T-cell (primary cell): ENCODE measurements around the gene SFTA2. TPM values are rescaled to one million over a fixed set of nuclear protein-coding genes. Genes with fewer than 3 reads are reported as not detected.

Experiments used
- ATAC-seq, 4 experiments: fragments of 200-7000 bp in 3 of 4; fragments of 150-1000 bp in 1 of 4; cut with Tn5 transposase; replicated peaks in 1 of 4; 1 replicate in 3 of 4; 2 replicates in 1 of 4; pipeline ENCODE4 v1.10.0; 2021; ENCODE audit warnings: moderate library complexity in 3 of 4, mild to moderate bottlenecking in 2 of 4, moderate number of reproducible peaks in 1 of 4
- CTCF ChIA-PET, 2 donors: fragments of 300-600 bp; sonication (Branson Sonifier 250); formaldehyde crosslinking; loops; one replicate each; lab custom pipeline; 2022; ENCODE audit warnings: antibody characterized with exemption in 2 of 2; lab: Charles Lee
- POLR2A ChIA-PET, 2 donors: fragments of 300-600 bp; sonication (Branson Sonifier 250); formaldehyde crosslinking; loops; one replicate each; lab custom pipeline; 2022; ENCODE audit warnings: antibody characterized with exemption in 2 of 2; lab: Charles Lee
- DNase-seq, 35 experiments: peaks; one replicate each; pipeline versions ENCODE4 v3.0.0 to v3.0.0-alpha.2; 2013 to 2023
- H3K27ac ChIP-seq: one replicate; pipeline ENCODE4 v1.5.1; 2013; ENCODE audit warnings: low read length
- H3K27me3 ChIP-seq, 2 experiments: replicated peaks in 1 of 2; 1 replicate in 1 of 2; 2 replicates in 1 of 2; pipeline versions ENCODE4 v1.6.1 to v1.7.0; 2013; ENCODE audit warnings: low read length in 1 of 2, mixed read lengths in 1 of 2; ENCODE audit not compliant: control insufficient read depth in 2 of 2, insufficient read depth in 2 of 2; ENCODE audit errors: extremely low read depth in 1 of 2
- H3K36me3 ChIP-seq, 2 donors: 1 replicate in 1 of 2; 2 replicates in 1 of 2; pipeline versions ENCODE4 v1.6.1 to v1.7.0; 2013; ENCODE audit warnings: low read length in 1 of 2; ENCODE audit not compliant: control insufficient read depth in 2 of 2, insufficient read depth in 1 of 2; ENCODE audit errors: extremely low read depth in 1 of 2
- H3K4me1 ChIP-seq, 2 experiments: 1 replicate in 1 of 2; 2 replicates in 1 of 2; pipeline versions ENCODE4 v1.6.1 to v1.7.0; 2013; ENCODE audit warnings: low read length in 2 of 2, mixed read lengths in 1 of 2; ENCODE audit not compliant: insufficient read depth in 2 of 2, control insufficient read depth in 1 of 2; ENCODE audit errors: extremely low read depth in 1 of 2
- H3K4me3 ChIP-seq, 2 donors: 1 replicate in 1 of 2; 2 replicates in 1 of 2; pipeline versions ENCODE4 v1.5.1 to v1.7.0; 2013; ENCODE audit warnings: mild to moderate bottlenecking in 2 of 2, low read length in 1 of 2, moderate library complexity in 1 of 2; ENCODE audit not compliant: control insufficient read depth in 1 of 2; ENCODE audit errors: extremely low read depth in 1 of 2
- H3K9me3 ChIP-seq: 2 replicates; pipeline ENCODE4 v1.7.0; 2013
- H3K27ac Mint-ChIP-seq, 2 donors: one replicate each; pipeline ENCODE4 v1.8.0; 2020 to 2021; ENCODE audit warnings: mild to moderate bottlenecking in 2 of 2, mixed read lengths in 2 of 2
- H3K27me3 Mint-ChIP-seq, 2 donors: one replicate each; pipeline ENCODE4 v1.8.0; 2021 to 2022; ENCODE audit warnings: mixed read lengths in 2 of 2
- H3K36me3 Mint-ChIP-seq: one replicate; pipeline ENCODE4 v1.8.0; 2021; ENCODE audit warnings: mixed read lengths
- H3K4me1 Mint-ChIP-seq, 3 donors: one replicate each; pipeline ENCODE4 v1.8.0; 2020 to 2022; ENCODE audit warnings: mixed read lengths in 3 of 3, mild to moderate bottlenecking in 1 of 3
- H3K4me3 Mint-ChIP-seq, 3 donors: one replicate each; pipeline ENCODE4 v1.8.0; 2020 to 2022; ENCODE audit warnings: mild to moderate bottlenecking in 3 of 3, mixed read lengths in 3 of 3, moderate library complexity in 3 of 3
- H3K9me3 Mint-ChIP-seq, 3 donors: one replicate each; pipeline ENCODE4 v1.8.0; 2020 to 2022; ENCODE audit warnings: mixed read lengths in 3 of 3
- WGBS: methylation state at CpG from one replicate; pipeline ENCODE4 v1.1.5; 2013; ENCODE audit warnings: missing lambda C conversion rate; ENCODE audit not compliant: insufficient coverage; 5-methylcytosine and 5-hydroxymethylcytosine counted together
- total RNA-seq, 35 experiments: library from RNA in 6 of 35; stranded (reverse) in 6 of 35; fragments of 120-200 nt in 1 of 35; gene quantifications; one replicate each; pipeline versions ENCODE4 v1.2.1 to v1.2.4 and lab custom pipeline; 2013 to 2026

Gene SFTA2
- total RNA-seq, 5 donors from 2014 or later (not counting 1 experiment from before 2014, with no cell fraction given), result 0.51 to 0.67 TPM; not detected in 3

DNA sequence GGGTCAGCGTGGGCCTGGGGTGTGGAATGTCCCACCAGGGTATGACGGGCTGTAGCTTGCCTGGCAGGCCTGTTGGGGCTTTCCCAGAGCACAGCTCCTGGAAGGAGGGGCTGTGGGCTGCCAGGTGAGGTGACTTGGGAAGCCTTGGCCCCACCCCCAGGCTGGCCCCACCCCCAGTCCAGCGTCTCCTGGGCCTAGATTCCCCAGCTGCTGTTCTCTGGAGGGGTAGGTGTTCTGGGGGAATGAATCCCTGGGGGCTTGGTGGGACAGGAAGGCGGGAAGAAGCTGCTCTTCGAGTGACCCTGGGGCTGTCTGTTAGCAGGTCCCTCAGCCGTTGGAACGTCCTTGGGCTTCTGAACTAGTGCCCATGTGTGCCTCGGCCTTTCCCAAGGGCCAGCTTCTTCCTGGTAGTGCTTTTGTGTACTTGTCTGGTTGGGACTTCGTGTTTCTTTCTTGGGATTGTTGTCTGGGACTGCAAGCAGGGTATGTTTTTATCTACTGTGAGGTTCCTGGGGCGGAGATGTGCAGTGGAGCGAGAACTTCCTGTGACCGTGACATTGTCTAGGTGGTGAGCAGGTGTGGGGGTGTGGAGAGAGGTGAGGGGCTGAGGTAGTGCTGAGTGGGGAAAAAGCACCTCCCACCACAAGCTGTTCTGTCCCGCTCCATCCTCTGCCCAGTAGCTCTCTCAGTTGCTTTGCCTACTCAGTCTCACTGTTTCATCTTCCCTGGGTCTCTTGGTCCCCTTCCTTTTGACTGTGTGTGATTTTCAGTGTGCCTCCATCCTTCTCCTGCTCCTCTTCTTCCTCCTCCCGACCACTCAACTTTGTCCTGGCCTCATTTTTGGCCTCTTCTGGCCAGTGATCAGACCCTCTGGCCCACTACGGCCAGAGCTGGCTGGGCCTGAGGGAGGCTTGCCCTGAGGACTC is 48.9 kb downstream of the SFTA2 start:
- Histone ChIP-seq H3K27me3 (peaks cover 0 to 11% of the 10 kb centered on the region in 2 experiments), H3K4me1 (peaks cover 23 to 40% of the 10 kb centered on the region in 2 experiments), H3K27ac (no peak overlapping the region), H3K36me3 (no peaks in the 10 kb centered on the region), H3K9me3 (no peaks in the 10 kb centered on the region), H3K4me3 (peak overlapping the region; percentile 60 to 63)
- ATAC-seq, result peak in 2 of 4 experiments; percentile 23 to 46
- H3K27ac Mint-ChIP-seq, result peak overlapping the region; percentile 83 to 89
- ChIA-PET CTCF (interaction anchor here in 1 of 2 donors (0.6 to 1.2 kb wide), 2 partner anchors 60 to 143 kb away, joined by 5 to 6 read pairs; no protein-coding TSS in a partner anchor), POLR2A (interaction anchor here in 1 of 2 donors (0.6 kb wide), 2 partner anchors 319 to 518 kb away, joined by 3 to 4 read pairs; no protein-coding TSS in a partner anchor)
- H3K9me3 Mint-ChIP-seq, result no peaks in the 10 kb centered on the region
- no peaks in the 10 kb centered on the region for H3K27me3 Mint-ChIP-seq
- H3K4me3 Mint-ChIP-seq, result peak overlapping the region; percentile 72 to 80 (median 75)
- peak in 5 of 35 experiments; percentile 4 to 34 (median 17) for DNase-seq
- WGBS, result 74% methylated on average over 10 of the region's 15 CpGs
- H3K4me1 Mint-ChIP-seq, result peaks cover 27 to 45% (median 42%) of the 10 kb centered on the region in 3 donors
- no peaks in the 10 kb centered on the region for H3K36me3 Mint-ChIP-seq

DNA sequence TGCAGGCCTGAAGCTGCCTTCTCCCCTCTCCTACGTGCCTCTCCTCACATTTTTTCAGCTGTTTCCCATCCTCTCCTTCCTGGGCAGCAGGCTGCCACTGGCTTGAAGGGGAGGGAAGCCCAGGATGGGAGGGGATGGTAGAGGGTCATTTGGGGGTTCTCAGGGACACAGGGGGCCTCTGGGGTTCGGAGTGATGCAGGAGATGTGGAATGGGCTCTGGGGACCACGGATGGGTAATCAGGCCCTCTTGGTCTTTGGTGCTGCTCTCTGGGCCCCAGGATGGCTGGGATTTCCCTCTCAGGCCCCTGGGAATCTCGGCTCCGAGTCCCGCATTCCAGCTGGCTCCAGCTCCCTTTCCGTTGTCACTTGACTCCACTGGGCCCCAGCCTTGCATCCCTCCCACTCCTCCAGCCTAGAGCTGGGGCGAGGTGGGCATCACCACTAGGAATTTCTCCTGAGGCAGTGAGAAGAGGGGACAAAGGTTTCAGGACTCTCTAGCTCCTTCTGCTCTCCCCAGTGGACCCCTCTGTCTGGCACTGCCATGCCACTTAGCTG is 49.7 kb downstream of the SFTA2 start:
- no peak overlapping the region for H3K27ac ChIP-seq
- Mint-ChIP-seq H3K4me1 (peaks cover 34 to 52% (median 49%) of the 10 kb centered on the region in 3 donors), H3K9me3 (no peaks in the 10 kb centered on the region), H3K4me3 (peak overlapping the region in 1 of 3 donors; percentile 75), H3K36me3 (no peaks in the 10 kb centered on the region), H3K27me3 (no peaks in the 10 kb centered on the region), H3K27ac (peak overlapping the region; percentile 15 to 62)
- no peaks in the 10 kb centered on the region for H3K36me3 ChIP-seq
- H3K4me3 ChIP-seq, result no peak overlapping the region
- H3K27me3 ChIP-seq, result peaks cover 0 to 11% of the 10 kb centered on the region in 2 experiments
- 92% methylated on average over 2 of the region's 8 CpGs for WGBS
- POLR2A ChIA-PET, result interaction anchor here in 1 of 2 donors (0.6 kb wide), 2 partner anchors 318 to 519 kb away, joined by 3 to 4 read pairs; no protein-coding TSS in a partner anchor
- peaks cover 23 to 48% of the 10 kb centered on the region in 2 experiments for H3K4me1 ChIP-seq
- no peaks in the 10 kb centered on the region for H3K9me3 ChIP-seq
- no peak for DNase-seq
- CTCF ChIA-PET, result interaction anchor here in 1 of 2 donors (1.2 kb wide), 1 partner anchor 59 kb away, joined by 5 read pairs; no protein-coding TSS in a partner anchor
- ATAC-seq, result no peak

GRCh38 chr6:30881392-30882203 is 50.4 kb downstream of the SFTA2 start:
- ChIA-PET CTCF (no interaction called here), POLR2A (interaction anchor here in 1 of 2 donors (0.6 kb wide), 1 partner anchor 519 kb away, joined by 4 read pairs; no protein-coding TSS in a partner anchor)
- Histone ChIP-seq H3K9me3 (no peaks in the 10 kb centered on the region), H3K4me3 (no peak overlapping the region), H3K27ac (no peak overlapping the region), H3K36me3 (no peaks in the 10 kb centered on the region), H3K4me1 (peaks cover 20 to 51% of the 10 kb centered on the region in 2 experiments), H3K27me3 (peaks cover 0 to 11% of the 10 kb centered on the region in 2 experiments)
- Mint-ChIP-seq H3K4me1 (peaks cover 35 to 53% (median 51%) of the 10 kb centered on the region in 3 donors), H3K4me3 (peak overlapping the region in 1 of 3 donors; percentile 6), H3K9me3 (no peaks in the 10 kb centered on the region), H3K27me3 (no peaks in the 10 kb centered on the region), H3K27ac (peak overlapping the region; percentile 21 to 62), H3K36me3 (no peaks in the 10 kb centered on the region)
- DNase-seq (no peak), ATAC-seq (no peak)
- WGBS, result 91% methylated on average over 11 of the region's 14 CpGs

Other genes starting within 250 kb of the SFTA2 start
- 100 to 1,000 TPM; 109 to 177 (median 156) TPM for gene PPP1R18, start 245.5 kb downstream of the SFTA2 start, total RNA-seq
- gene NRM, start 241.2 kb downstream of the SFTA2 start, total RNA-seq, result 1 to 10 TPM; 4.2 to 6.9 (median 5.5) TPM
- 10 to 100 TPM; 42.3 to 69.7 (median 53.4) TPM for gene MDC1, start 214.9 kb downstream of the SFTA2 start, total RNA-seq
- gene TUBB, start 211.8 kb downstream of the SFTA2 start, total RNA-seq, result 100 to 1,000 TPM; 108 to 246 (median 202) TPM
- gene FLOT1, start 189.5 kb downstream of the SFTA2 start, total RNA-seq, result 100 to 1,000 TPM in 1 of 5 donors, 10 to 100 TPM in 4; 62.2 to 109 (median 74.2) TPM
- gene IER3, start 187.6 kb downstream of the SFTA2 start, total RNA-seq, result 10 to 100 TPM in 4 of 5 donors, 1 to 10 TPM in 1; 8.9 to 30.8 (median 12.4) TPM
- 10 to 100 TPM in 4 of 5 donors, 1 to 10 TPM in 1; 8.8 to 23.9 (median 19.3) TPM for gene DDR1, start 47.7 kb downstream of the SFTA2 start, total RNA-seq
- 10 to 100 TPM; 15.5 to 39.2 (median 33.3) TPM for gene GTF2H4, start 24.0 kb downstream of the SFTA2 start, total RNA-seq
- gene VARS2, start 17.9 kb downstream of the SFTA2 start, total RNA-seq, result 10 to 100 TPM; 25.1 to 55.2 (median 40.9) TPM
- under 1 TPM in 1 of 5 donors, not detected in 4; 0.09 TPM for gene MUCL3, start 8.8 kb upstream of the SFTA2 start, total RNA-seq
- gene MUC21, start 51.5 kb upstream of the SFTA2 start, total RNA-seq, result not detected
- gene MUC22, start 78.3 kb upstream of the SFTA2 start, total RNA-seq, result not detected
- gene C6orf15, start 180.4 kb upstream of the SFTA2 start, total RNA-seq, result not detected
- not detected for gene PSORS1C1, start 182.6 kb upstream of the SFTA2 start, total RNA-seq
- gene CDSN, start 188.3 kb upstream of the SFTA2 start, total RNA-seq, result not detected
- gene PSORS1C2, start 206.9 kb upstream of the SFTA2 start, total RNA-seq, result not detected
- 10 to 100 TPM; 20.7 to 38.6 (median 28.1) TPM for gene CCHCR1, start 225.6 kb upstream of the SFTA2 start, total RNA-seq
- 10 to 100 TPM in 1 of 5 donors, 1 to 10 TPM in 4; 5.9 to 10.8 (median 9.6) TPM for gene TCF19, start 226.4 kb upstream of the SFTA2 start, total RNA-seq
- 1 to 10 TPM in 3 of 5 donors, under 1 TPM in 1, not detected in 1; 0.61 to 3.9 (median 2.9) TPM for gene POU5F1, start 238.5 kb upstream of the SFTA2 start, total RNA-seq